Lower leg skin (tissue), 4 donors: ENCODE results near the gene PHEX. TPM values are rescaled to one million over a fixed set of nuclear protein-coding genes. Genes with fewer than 3 reads are reported as not detected.

Experiments used
- DNase-seq, 2 donors: peaks; one replicate each; pipeline ENCODE4 v3.0.0-alpha.2; 2019; ENCODE audit warnings: low spot score in 2 of 2
- H3K4me3 ChIP-seq: fragments of 200-600 bp; sonication (generic); 2 replicates; pipeline ENCODE4 v1.5.1; 2017; ENCODE audit warnings: mild to moderate bottlenecking, low read depth; ENCODE audit not compliant: poor library complexity, severe bottlenecking
- POLR2A ChIP-seq, 2 donors: fragments of 450-650 bp; IDR thresholded peaks; one replicate each; pipeline ENCODE4 v1.6.1; 2016 to 2017; ENCODE audit warnings: antibody characterized with exemption in 2 of 2, mild to moderate bottlenecking in 1 of 2, moderate library complexity in 1 of 2
- WGBS, 2 donors: methylation state at CpG; one replicate each; pipeline ENCODE4 v1.1.5; 2018; 5-methylcytosine and 5-hydroxymethylcytosine counted together
- intact Hi-C: fragments of 100-400 bp; cut with DNase I; formaldehyde crosslinking; loops from one replicate; pipeline ENCODE4 v1.15.0; 2023; ENCODE audit warnings: low total_unique reads
- total RNA-seq, 4 donors: library from RNA; depleted of rRNA; stranded (reverse); fragments of >200 nt; gene quantifications; one replicate each; pipeline ENCODE4 v1.1.0, GENCODE V29; 2016
- TF ChIP-seq, protein P1 (sequence below), 3 donors: fragments of 450-650 bp; IDR thresholded peaks; one replicate each; pipeline ENCODE4 v1.5.1; 2016; ENCODE audit warnings: antibody characterized with exemption in 3 of 3, mild to moderate bottlenecking in 3 of 3, moderate library complexity in 2 of 3

Gene PHEX
- total RNA-seq, 4 donors from 2014 or later: 0.08 to 1.6 (median 0.10) TPM; not detected in 1

DNA sequence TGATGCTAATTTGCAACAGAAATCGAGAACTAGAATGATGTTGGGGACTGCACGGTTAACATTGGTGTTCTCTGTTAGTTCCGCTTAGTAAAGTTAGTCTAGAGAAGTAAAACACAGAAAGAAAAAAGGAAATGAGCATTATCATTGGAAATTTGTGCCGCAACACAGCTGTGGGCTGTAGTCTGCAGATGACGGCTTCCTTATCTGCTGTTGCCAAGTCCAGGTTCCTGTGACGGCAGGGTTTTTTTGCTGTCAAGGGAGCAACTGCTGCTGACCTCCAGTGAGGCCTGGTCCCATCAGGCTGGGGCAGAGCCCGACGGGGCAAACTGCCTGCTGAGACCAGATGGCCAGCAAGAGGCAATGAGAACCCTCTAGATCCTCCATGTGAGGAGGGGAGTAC is 38.9 kb upstream of the PHEX start:
- 78% methylated on average over 7 to 8 of the region's 8 CpGs for WGBS, 2 donors
- H3K4me3 ChIP-seq: no peak overlapping the region
- TF ChIP-seq, protein P1, sequence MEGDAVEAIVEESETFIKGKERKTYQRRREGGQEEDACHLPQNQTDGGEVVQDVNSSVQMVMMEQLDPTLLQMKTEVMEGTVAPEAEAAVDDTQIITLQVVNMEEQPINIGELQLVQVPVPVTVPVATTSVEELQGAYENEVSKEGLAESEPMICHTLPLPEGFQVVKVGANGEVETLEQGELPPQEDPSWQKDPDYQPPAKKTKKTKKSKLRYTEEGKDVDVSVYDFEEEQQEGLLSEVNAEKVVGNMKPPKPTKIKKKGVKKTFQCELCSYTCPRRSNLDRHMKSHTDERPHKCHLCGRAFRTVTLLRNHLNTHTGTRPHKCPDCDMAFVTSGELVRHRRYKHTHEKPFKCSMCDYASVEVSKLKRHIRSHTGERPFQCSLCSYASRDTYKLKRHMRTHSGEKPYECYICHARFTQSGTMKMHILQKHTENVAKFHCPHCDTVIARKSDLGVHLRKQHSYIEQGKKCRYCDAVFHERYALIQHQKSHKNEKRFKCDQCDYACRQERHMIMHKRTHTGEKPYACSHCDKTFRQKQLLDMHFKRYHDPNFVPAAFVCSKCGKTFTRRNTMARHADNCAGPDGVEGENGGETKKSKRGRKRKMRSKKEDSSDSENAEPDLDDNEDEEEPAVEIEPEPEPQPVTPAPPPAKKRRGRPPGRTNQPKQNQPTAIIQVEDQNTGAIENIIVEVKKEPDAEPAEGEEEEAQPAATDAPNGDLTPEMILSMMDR (IDR thresholded peaks at IDR 0.05): no peak
- no peak for TF ChIP-seq POLR2A (IDR thresholded peaks at IDR 0.05)
- intact Hi-C loops: no loop called here
- peak in 1 of 2 donors; percentile 18 for DNase-seq

DNA sequence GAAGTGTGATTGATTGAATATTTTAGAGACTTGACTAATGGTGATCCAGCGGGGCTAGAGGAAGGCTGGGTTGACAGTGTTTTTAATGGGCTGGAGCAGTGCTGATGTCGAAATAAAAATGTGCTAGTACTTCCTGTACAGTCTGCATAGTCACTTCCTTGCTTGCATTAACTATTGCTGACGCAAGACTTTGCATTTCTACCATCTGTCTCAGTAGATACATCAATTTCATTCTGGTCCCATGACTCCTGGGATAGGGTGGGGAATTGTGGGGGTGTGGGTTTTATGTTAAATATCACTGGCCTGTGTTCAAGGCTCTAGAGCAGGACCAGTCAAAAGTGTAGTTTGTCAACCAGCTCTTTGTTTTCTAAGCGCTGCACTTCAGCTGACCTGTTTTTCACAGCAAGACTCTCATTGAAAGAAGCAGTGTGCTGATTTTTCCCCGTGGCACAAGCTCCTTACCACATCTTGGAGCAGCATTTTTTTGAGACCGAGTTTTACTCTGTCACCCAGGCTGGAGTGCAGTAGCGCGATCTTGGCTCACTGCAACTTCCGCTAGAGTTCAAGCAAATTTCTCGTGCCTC is 35.2 kb upstream of the PHEX start:
- no peak overlapping the region for H3K4me3 ChIP-seq
- 71 to 84% methylated on average over 10 of the region's 10 CpGs for WGBS, 2 donors
- TF ChIP-seq, protein P1 (IDR thresholded peaks at IDR 0.05): no peak
- intact Hi-C loops: no loop called here
- DNase-seq: peak in 1 of 2 donors; percentile 14

DNA sequence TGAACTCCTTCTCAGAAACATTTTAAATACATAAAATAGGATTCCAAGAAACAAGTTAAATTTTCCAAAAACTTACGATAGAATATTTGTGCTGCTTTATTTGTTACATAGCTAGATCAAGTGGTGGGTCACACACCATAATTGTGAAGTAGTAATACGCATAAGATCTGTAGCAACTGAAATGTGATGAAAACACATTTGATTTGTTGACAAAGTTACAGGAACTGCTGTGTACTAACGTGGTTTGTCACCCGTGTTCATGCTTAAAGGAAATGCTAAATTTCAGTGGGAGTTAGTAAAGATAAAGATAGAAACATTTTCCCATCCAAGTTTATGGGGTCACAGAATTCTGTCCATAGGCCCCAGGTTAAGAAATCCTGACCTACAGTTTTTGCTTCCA is 34.1 kb upstream of the PHEX start:
- no peak for TF ChIP-seq POLR2A (IDR thresholded peaks at IDR 0.05)
- H3K4me3 ChIP-seq: no peak overlapping the region
- WGBS, 2 donors: 80 to 85% methylated on average over 4 of the region's 4 CpGs
- intact Hi-C loops: no loop called here
- no peak for DNase-seq

DNA sequence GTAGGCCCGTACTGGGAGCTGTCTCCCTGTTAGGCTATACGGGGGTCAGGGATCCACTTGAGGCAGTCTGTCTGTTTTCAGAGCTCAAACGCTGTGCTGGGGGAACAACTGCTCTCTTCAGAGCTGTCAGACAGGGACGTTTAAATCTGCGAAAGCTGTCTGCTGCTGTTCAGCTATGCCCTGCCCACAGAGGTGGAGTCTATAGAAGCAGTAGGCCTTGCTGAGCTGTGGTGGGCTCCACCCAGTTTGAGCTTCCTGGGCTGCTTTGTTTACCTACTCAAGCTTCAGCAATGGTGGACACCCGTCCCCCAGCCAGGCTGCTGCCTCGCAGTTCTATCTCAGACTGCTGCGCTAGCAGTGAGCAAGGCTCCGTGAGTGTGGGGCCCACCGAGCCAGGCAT is 27.3 kb upstream of the PHEX start:
- intact Hi-C loops: no loop called here
- H3K4me3 ChIP-seq: no peak overlapping the region
- TF ChIP-seq POLR2A (IDR thresholded peaks at IDR 0.05): no peak
- TF ChIP-seq, protein P1 (IDR thresholded peaks at IDR 0.05): no peak
- WGBS, 2 donors: 91 to 93% methylated on average over 8 to 10 of the region's 10 CpGs
- DNase-seq: no peak

DNA sequence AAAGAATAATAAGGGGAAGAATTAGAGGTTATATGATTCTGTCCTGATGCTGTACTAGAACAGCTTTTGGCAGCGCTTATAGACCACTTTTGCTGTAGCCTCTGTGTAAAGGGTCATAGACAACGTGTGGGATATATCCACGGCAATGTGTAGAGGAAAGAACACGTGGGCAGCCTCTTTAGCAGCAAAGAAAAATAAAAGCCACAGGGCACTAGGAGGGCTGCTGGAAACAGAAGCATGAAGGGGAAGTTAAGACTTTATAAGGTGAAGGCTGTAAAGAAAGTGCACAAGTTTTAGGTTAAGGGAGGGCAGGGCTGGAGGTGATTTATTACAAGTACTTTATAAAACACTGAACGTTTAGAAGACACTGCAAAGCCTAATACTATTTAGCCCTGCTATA is 20.1 kb upstream of the PHEX start:
- H3K4me3 ChIP-seq: no peak overlapping the region
- DNase-seq: no peak
- WGBS, 2 donors: 48 to 58% methylated on average over 5 of the region's 5 CpGs
- intact Hi-C loops: no loop called here
- no peak for TF ChIP-seq POLR2A (IDR thresholded peaks at IDR 0.05)
- TF ChIP-seq, protein P1 (IDR thresholded peaks at IDR 0.05): no peak

DNA sequence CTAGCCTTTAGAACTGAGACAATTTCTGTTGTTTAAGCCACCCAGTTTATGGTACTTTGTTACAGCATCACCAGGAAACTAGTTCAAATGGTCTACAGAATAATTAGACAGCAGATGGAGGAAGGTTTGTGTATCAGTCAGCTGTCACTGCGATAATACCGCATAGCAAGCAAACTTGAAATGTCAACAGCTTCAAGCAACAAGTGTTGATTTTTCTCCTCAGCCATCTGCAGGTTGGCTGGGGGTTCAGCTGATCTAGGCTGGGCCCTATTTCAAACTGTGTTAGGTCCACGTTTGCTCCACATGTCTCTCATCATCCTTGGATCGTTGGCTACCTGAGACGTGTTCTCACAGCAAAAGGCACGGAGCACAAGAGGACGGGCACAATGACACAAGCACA is 19.2 kb upstream of the PHEX start:
- DNase-seq: no peak
- intact Hi-C loops: no loop called here
- no peak for TF ChIP-seq POLR2A (IDR thresholded peaks at IDR 0.05)
- TF ChIP-seq, protein P1 (IDR thresholded peaks at IDR 0.05): no peak
- 82 to 93% methylated on average over 7 of the region's 7 CpGs for WGBS, 2 donors
- H3K4me3 ChIP-seq: no peak overlapping the region
